Measurements from ENCODE around the gene FZR1. TPM values are rescaled to one million over a fixed set of nuclear protein-coding genes. Genes with fewer than 3 reads are reported as not detected.

FZR1 gene
- total RNA-seq, 1 experiment from 2014 or later: 57.0 TPM

GRCh38 chr19:3518255-3518654, 12.1 kb downstream of the FZR1 start:
- Histone ChIP-seq H3K4me3 (no peak overlapping the region), H3K27ac (no peak overlapping the region), H3K4me1 (replicated peaks; ENCODE audit: insufficient read depth) (no peaks in the 10 kb centered on the region), H3K36me3 (ENCODE audit: low read depth) (no peaks in the 10 kb centered on the region), H3K4me2 (no peak overlapping the region), H4K20me1 (ENCODE audit: insufficient read depth) (peaks cover 9% of the 10 kb centered on the region; the same call in 1 of the 2 replicates), H3K79me2 (ENCODE audit: low read depth) (peaks cover 22% of the 10 kb centered on the region; the same call in 1 of the 2 replicates), H3F3A (ENCODE audit: insufficient read depth, low read depth) (no peaks in the 10 kb centered on the region), H3K9me3 (ENCODE audit: insufficient read depth, low read depth) (no peaks in the 10 kb centered on the region), H2AFZ (no peak overlapping the region), H3K9me2 (ENCODE audit: insufficient read depth) (no peaks in the 10 kb centered on the region), H3K27me3 (ENCODE audit: insufficient read depth, low read depth) (no peaks in the 10 kb centered on the region)
- ChIA-PET POLR2A (ENCODE audit: unreplicated experiment) (no interaction called here), CTCF (no interaction called here)
- DNase-seq: no peak
- TF ChIP-seq CTCF (conservative IDR thresholded peaks at IDR 0.05): no peak
- no TSS peak for BruUV-seq (replicated peaks)
- intact Hi-C loops (cut with micrococcal nuclease; ENCODE audit: unreplicated experiment): no loop called here

GRCh38 chr19:3518659-3519058, 12.5 kb downstream of the FZR1 start:
- Histone ChIP-seq H3F3A (ENCODE audit: insufficient read depth, low read depth) (no peaks in the 10 kb centered on the region), H3K4me2 (no peak overlapping the region), H3K9me2 (ENCODE audit: insufficient read depth) (no peaks in the 10 kb centered on the region), H2AFZ (no peak overlapping the region), H3K4me3 (no peak overlapping the region), H3K4me1 (replicated peaks; ENCODE audit: insufficient read depth) (no peaks in the 10 kb centered on the region), H4K20me1 (ENCODE audit: insufficient read depth) (peaks cover 9% of the 10 kb centered on the region; the same call in 1 of the 2 replicates), H3K36me3 (ENCODE audit: low read depth) (no peaks in the 10 kb centered on the region), H3K27me3 (ENCODE audit: insufficient read depth, low read depth) (no peaks in the 10 kb centered on the region), H3K9me3 (ENCODE audit: insufficient read depth, low read depth) (no peaks in the 10 kb centered on the region), H3K79me2 (ENCODE audit: low read depth) (peaks cover 22% of the 10 kb centered on the region; the same call in 1 of the 2 replicates), H3K27ac (no peak overlapping the region)
- BruUV-seq (replicated peaks): no TSS peak
- ChIA-PET CTCF (no interaction called here), POLR2A (ENCODE audit: unreplicated experiment) (no interaction called here)
- TF ChIP-seq CTCF (conservative IDR thresholded peaks at IDR 0.05): no peak
- no peak for TF ChIP-seq EZH2 (IDR thresholded peaks at IDR 0.05; ENCODE audit: low read depth)
- intact Hi-C loops (cut with micrococcal nuclease; ENCODE audit: unreplicated experiment): no loop called here
- DNase-seq: no peak

- BruUV-seq (replicated peaks): no TSS peak
- Histone ChIP-seq H4K20me1 (ENCODE audit: insufficient read depth) (peaks cover 9% of the 10 kb centered on the region; the same call in 1 of the 2 replicates), H2AFZ (no peak overlapping the region), H3K4me2 (no peak overlapping the region), H3K4me3 (no peak overlapping the region), H3F3A (ENCODE audit: insufficient read depth, low read depth) (no peaks in the 10 kb centered on the region), H3K9me2 (ENCODE audit: insufficient read depth) (no peaks in the 10 kb centered on the region), H3K4me1 (replicated peaks; ENCODE audit: insufficient read depth) (no peaks in the 10 kb centered on the region), H3K27ac (no peak overlapping the region), H3K79me2 (ENCODE audit: low read depth) (peaks cover 22% of the 10 kb centered on the region; the same call in 1 of the 2 replicates), H3K36me3 (ENCODE audit: low read depth) (no peaks in the 10 kb centered on the region), H3K9me3 (ENCODE audit: insufficient read depth, low read depth) (no peaks in the 10 kb centered on the region), H3K27me3 (ENCODE audit: insufficient read depth, low read depth) (no peaks in the 10 kb centered on the region)
- ChIA-PET POLR2A (ENCODE audit: unreplicated experiment) (no interaction called here), CTCF (no interaction called here)
- DNase-seq: no peak
- intact Hi-C loops (cut with micrococcal nuclease; ENCODE audit: unreplicated experiment): no loop called here
- TF ChIP-seq CTCF (conservative IDR thresholded peaks at IDR 0.05) (no peak), EZH2 (IDR thresholded peaks at IDR 0.05; ENCODE audit: low read depth) (no peak)
These were observed 13.0 kb downstream of the FZR1 start for GRCh38 chr19:3519126-3519525.
